Measurements from ENCODE around the gene MBD3L2B.
"Not testable (repeated sequence)": the region's sequence is repeated elsewhere in the genome, so short reads cannot be mapped to it uniquely, and the experiment has no call there.

Gene MBD3L2B

DNA sequence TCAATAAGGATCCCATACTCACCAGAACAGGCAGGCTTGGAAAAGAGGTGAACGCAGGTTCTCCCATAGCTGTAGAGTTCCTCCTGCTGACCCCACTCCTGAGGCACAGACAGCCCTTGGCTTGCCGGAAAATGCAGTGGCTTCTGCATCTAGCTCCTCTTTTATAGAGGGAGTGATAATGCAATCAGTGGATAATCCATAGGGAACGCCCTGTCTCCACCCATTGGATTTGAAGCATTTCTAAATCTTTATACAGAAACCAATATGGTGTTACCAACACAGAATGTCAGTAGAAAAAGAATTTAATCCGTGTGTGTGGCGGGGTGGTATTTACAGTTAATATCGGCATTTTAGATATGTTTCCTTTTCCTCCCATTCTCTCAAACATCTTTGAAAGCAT lies at the start of gene MBD3L2B:
TSS of gene MBD3L2B (minus strand) at position 101 of the 400 bp plus-strand sequence. CDS start at position 67, 34 bp downstream.
- not testable (repeated sequence) for DNase-seq (ENCODE audit: low spot score)

DNA sequence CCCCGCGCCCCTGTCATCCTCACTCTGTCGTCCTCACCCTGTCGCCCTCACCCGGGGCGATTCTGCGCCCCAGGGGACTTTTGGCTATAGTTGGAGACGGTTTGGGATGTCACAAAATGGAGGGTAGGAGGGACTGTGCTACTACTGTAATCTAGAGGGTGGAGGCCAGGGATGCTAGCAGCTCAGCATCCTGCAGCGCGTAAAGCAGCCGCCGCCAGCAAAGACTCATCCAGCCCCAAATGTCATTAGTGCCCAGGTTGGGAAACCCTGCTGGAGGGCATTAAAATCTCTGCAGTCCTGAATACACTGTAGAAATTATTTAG lies 48.6 kb upstream of the MBD3L2B start:
- DNase-seq (ENCODE audit: low spot score): no peak

DNA sequence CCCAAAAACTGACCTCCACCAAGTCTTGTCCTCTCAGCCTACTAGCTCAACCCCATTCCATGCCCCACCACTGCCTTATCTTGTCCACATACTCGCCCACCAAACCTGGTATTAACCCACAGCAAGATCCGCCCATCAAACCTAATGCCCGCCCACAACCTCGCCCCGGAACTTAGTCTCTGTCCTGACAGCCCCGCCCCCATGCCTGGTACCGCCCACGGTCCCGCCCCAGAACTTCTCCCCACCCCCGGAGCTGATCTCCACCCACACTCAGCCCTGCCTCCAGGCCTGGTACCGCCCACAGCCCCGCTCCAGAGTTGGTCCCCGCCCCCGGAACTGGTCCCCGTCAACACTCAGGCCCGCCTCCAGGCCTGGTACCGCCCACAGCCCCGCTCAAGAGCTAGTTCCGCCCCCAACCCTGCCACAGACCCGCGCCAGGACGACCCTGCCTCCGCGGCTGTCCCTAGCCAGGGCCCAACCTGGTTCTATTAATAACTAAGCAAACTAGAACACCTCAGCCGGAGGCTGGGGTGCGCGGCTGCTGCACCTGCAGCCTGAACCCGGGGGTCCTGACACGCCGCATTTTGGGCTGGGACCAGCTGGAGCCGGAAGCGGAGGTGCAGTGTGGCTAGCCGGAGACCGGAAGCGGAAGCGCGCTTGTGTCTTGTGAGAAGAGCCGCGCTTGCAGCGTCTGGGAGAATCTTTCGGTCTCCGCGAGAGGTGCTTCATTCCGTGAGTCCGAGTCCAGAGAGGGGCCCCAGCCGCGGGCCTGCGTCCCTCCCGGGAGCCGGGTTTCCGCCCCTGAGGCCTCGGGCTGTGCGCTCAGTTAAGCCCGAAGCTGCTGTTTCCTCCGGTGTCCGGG lies 48.0 kb upstream of the MBD3L2B start, which contains the start of gene ZNF557:
TSS of gene ZNF557 (plus strand) at position 662 of the 862 bp plus-strand sequence. CDS start 5,372 bp downstream, outside the sequence.
- DNase-seq (ENCODE audit: low spot score): peak; percentile 97

DNA sequence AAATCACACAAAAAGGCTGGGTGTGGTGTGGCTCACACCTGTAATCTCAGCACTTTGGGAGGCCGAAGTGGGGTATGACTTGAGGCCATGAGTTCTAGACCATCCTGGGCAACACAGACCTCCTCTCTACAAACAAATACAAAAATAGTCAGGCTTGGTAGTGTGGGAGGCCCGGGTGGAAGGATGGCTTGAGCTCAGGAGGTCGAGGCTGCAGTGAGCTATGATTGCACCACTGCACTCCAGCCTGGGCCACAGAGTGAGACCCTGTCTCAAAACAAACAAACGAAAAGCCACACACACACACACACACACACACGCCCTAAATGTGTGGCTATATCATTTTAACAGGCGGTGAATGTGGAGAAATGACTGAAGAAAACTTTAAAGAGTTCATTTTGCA lies 47.4 kb upstream of the MBD3L2B start:
- no peak for DNase-seq (ENCODE audit: low spot score)

DNA sequence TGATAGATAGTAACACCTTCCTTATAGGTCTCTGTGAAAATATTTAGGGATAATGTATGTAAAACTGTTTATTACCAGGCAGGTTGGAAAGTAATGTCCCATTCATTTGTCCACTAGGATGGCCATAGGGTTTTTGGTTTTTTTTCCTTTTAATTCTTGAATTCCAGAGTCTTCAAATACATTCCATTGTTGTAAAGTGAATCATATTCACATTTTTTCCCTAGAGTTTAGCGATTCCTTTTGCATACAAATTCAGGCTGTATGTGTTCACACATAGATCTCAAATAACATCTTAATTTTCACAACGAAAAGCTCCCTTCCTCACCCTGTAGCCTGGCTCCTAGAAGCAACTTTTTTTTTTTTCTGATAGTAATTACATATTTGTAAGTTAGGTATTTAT lies 46.5 kb upstream of the MBD3L2B start:
- DNase-seq (ENCODE audit: low spot score): no peak

DNA sequence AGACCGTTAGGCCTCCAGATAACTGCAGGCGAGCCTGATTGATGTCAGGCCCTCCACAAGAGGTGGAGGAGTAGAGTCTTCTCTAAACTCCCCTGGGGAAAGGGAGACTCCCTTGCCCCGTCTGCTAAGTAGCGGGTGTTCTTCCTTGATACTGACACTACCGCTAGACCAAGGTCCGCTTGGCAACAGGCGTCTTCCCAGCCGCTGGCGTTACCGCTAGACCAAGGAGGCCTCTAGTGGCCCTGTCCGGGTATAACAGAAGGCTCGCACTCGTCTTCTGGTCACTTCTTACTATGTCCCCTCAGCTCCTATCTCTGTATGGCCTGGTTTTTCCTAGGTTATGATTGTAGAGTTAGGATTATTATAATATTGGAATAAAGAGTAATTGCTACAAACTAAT lies 45.9 kb upstream of the MBD3L2B start:
- not testable (repeated sequence) for DNase-seq (ENCODE audit: low spot score)

DNA sequence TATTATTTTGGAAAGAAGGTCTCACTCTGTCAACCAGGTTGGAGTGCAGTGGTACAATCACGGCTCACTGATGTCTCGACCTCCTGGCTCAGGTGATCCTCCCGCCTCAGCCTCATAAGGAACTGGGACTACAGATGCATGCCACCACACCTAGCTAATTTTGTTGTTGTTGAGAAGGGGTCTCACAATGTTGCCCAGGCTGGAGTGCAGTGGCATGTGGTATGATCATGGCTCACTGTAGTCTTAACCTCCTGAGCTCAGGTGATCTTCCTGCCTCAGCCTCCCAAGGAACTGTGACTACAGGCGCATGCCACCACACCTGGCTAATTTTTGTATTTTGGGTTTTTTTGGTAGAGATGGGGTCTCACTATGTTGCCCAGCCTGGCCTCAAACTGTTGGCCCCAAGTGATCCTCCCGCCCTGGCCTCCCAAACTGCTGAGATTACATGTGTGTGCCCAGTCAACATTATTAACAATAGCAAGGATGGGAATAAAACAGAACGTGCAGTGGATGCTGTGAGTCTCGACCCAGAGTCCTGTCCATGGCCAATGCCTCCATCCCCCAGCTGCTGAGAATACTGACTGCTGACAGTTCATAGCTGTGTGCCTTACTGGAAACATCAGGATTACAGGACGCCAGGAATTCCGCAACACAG lies 42.7 kb upstream of the MBD3L2B start:
- no peak for DNase-seq (ENCODE audit: low spot score)

DNA sequence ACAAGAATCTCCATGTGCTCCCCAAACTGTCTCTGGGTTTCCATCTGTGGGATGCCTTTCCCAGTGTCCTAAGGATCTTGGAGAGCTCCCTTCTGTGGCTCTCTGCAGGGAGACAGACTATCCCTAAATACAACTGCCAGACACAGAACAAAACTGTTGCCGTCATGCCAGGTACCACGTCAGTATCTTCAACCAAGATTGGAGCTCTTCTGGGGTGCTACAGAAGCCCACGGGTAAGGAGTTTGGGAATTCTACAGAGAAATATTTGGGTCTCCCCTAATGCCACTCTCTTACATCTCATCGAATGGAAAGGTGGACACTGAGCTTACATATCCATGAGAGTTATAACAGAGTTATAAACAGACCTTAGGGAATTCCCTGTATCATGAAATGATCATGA lies 42.1 kb upstream of the MBD3L2B start:
- no peak for DNase-seq (ENCODE audit: low spot score)

DNA sequence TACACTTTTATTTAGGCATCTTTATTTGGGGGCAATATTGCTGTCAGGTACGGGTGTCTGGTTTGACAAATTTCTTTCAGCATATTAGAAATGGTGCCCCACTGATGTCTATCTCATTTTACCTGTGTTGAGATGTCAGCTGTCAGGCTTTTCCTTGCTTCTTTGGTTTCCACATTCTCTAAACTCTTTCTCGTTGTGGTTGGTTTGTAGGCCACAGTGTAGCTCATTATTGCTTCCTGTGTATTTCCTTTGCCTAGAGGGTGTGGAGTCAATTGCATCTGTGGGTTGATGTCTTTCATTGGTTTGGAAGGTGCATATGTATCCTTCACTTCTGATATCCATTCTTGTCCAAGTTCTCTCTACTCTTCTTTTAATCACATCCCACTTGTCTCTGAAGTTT lies 38.7 kb upstream of the MBD3L2B start:
- not testable (repeated sequence) for DNase-seq (ENCODE audit: low spot score)

DNA sequence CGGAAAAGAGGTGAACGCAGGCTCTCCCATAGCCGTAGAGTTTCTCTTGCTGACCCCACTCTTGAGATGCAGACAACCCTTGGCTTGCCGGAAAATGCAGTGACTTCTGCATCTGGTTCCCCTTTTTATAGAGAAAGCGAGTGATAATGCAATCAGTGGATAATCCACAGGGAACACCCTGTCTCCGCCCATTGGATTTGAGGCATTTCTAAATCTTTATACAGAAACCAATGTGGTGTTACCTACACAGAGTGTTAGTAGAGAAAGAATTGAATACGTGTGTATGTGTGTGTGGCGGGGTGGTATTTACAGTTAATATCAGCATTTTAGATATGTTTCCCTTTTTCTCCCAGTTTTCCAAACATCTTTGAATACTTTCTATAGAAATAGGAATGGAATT lies 37.3 kb upstream of the MBD3L2B start, which contains the start of gene MBD3L3:
TSS of gene MBD3L3 (minus strand) at position 101 of the 400 bp plus-strand sequence. CDS start at position 30, 71 bp downstream.
- DNase-seq (ENCODE audit: low spot score): not testable (repeated sequence)

DNA sequence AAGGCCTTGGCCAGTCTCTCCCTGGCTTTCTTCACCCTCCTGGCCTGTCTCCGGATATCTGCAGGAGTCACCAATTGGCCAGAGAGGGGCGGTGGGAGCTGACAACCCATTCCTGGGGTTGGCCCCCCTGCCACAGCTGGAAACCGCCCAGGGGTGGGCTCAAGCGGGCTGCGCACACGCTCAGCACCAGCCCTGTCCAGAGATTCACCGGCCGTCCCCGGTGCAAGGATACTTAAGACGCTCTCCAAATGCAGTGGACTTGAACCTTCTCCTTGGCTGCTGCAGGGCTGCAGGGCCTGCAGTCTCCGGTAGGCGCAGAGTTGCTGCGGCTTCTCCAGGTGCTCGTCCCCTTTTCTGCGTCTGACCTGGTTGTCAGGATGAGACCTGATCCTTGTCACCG lies 35.1 kb upstream of the MBD3L2B start:
- DNase-seq (ENCODE audit: low spot score): not testable (repeated sequence)

DNA sequence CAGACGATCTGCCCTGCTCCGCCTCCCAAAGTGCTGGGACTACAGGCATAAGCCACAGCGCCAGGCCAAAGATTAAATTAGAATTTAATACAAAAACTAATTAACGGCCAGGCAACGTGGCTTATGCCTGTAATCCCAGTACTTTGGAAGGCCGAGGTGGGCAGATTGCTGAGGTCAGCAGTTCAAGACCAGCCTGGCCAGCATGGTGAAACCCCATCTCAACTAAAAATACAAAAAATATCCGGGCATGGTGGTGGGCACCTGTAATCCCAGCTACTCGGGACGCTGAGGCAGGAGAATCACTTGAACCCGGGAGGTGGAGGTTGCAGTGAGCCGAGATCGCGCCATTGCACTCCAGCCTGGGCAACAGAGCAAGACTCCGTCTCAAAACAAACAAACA lies 34.4 kb upstream of the MBD3L2B start:
- not testable (repeated sequence) for DNase-seq (ENCODE audit: low spot score)

DNA sequence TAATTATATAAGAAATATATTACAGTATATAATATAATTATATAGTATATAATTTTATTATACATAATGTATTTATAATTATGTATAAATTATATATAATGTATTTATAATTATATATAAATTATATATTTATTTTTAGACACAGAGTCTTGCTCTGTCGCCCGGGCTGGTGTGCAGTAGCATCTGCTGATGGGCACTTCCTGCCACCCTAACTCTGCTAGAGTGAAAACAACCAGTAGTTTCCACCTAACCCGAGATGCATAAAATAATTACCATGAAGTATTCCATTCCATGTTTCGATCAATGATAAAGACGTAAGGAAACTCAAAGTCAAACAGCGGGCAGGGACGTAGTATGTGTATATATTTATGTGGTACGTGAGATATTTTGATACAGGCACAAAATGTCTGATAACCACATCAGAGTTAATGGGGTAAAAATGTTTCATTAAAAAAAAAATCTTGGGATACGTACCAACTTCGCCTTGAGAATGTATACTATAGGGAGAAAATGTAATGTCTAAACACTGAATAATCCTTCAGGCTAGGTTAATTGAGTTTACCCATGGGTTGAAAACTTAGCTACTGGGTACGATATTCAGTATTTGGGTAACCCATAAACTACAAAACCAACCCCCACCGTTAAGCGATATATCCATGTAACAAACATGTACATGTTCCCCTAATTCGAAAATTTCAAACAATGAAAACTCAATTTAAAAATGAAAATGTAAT lies 33.6 kb upstream of the MBD3L2B start:
- DNase-seq (ENCODE audit: low spot score): not testable (repeated sequence)

DNA sequence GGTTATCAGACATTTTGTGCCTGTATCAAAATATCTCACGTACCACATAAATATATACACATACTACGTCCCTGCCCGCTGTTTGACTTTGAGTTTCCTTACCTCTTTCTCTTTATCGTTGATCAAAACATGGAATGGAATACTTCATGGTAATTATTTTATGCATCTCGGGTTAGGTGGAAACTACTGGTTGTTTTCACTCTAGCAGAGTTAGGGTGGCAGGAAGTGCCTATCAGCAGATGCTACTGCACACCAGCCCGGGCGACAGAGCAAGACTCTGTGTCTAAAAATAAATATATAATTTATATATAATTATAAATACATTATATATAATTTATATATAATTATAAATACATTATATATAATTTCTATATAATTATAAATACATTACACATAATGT lies 31.7 kb upstream of the MBD3L2B start:
- DNase-seq (ENCODE audit: low spot score): not testable (repeated sequence)

DNA sequence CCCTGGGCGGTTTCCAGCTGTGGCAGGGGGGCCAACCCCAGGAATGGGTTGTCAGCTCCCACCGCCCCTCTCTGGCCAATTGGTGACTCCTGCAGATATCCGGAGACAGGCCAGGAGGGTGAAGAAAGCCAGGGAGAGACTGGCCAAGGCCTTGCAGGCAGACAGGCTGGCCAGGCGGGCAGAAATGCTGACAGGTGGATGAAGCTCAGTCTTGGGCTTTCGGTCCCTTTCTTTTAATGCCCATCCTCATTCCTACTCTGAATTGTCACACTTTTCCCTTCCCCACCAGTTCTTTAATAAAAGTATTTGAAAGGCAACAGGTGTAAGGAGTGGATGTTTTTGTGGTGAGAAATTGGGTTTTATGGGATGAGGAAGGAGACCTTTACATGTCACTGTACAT lies 30.2 kb upstream of the MBD3L2B start:
- not testable (repeated sequence) for DNase-seq (ENCODE audit: low spot score)

DNA sequence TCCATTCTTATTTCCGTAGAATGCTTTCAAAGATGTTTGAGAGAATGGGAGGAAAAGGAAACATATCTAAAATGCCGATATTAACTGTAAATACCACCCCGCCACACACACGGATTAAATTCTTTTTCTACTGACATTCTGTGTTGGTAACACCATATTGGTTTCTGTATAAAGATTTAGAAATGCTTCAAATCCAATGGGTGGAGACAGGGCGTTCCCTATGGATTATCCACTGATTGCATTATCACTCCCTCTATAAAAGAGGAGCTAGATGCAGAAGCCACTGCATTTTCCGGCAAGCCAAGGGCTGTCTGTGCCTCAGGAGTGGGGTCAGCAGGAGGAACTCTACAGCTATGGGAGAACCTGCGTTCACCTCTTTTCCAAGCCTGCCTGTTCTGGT lies 27.8 kb upstream of the MBD3L2B start, which contains the start of gene MBD3L2:
TSS of gene MBD3L2 (plus strand) at position 301 of the 400 bp plus-strand sequence. CDS start at position 354, 53 bp downstream.
- DNase-seq (ENCODE audit: low spot score): not testable (repeated sequence)

DNA sequence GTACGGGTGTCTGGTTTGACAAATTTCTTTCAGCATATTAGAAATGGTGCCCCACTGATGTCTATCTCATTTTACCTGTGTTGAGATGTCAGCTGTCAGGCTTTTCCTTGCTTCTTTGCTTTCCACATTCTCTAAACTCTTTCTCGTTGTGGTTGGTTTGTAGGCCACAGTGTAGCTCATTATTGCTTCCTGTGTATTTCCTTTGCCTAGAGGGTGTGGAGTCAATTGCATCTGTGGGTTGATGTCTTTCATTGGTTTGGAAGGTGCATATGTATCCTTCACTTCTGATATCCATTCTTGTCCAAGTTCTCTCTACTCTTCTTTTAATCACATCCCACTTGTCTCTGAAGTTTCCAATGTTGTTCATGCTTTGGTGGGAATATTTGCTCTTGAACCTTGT lies 20.3 kb upstream of the MBD3L2B start:
- DNase-seq (ENCODE audit: low spot score): not testable (repeated sequence)

DNA sequence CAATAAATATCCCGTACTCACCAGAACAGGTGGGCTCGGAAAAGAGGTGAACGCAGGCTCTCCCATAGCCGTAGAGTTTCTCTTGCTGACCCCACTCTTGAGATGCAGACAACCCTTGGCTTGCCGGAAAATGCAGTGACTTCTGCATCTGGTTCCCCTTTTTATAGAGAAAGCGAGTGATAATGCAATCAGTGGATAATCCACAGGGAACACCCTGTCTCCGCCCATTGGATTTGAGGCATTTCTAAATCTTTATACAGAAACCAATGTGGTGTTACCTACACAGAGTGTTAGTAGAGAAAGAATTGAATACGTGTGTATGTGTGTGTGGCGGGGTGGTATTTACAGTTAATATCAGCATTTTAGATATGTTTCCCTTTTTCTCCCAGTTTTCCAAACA lies 18.8 kb upstream of the MBD3L2B start, which contains the start of gene MBD3L4:
TSS of gene MBD3L4 (minus strand) at position 101 of the 400 bp plus-strand sequence. CDS start at position 66, 35 bp downstream.
- not testable (repeated sequence) for DNase-seq (ENCODE audit: low spot score)

DNA sequence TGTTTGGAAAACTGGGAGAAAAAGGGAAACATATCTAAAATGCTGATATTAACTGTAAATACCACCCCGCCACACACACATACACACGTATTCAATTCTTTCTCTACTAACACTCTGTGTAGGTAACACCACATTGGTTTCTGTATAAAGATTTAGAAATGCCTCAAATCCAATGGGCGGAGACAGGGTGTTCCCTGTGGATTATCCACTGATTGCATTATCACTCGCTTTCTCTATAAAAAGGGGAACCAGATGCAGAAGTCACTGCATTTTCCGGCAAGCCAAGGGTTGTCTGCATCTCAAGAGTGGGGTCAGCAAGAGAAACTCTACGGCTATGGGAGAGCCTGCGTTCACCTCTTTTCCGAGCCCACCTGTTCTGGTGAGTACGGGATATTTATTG lies 9.0 kb upstream of the MBD3L2B start, which contains the start of gene MBD3L5:
TSS of gene MBD3L5 (plus strand) at position 301 of the 400 bp plus-strand sequence. CDS start at position 335, 34 bp downstream.
- DNase-seq (ENCODE audit: low spot score): not testable (repeated sequence)

DNA sequence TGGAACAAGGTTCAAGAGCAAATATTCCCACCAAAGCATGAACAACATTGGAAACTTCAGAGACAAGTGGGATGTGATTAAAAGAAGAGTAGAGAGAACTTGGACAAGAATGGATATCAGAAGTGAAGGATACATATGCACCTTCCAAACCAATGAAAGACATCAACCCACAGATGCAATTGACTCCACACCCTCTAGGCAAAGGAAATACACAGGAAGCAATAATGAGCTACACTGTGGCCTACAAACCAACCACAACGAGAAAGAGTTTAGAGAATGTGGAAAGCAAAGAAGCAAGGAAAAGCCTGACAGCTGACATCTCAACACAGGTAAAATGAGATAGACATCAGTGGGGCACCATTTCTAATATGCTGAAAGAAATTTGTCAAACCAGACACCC lies 7.6 kb upstream of the MBD3L2B start:
- not testable (repeated sequence) for DNase-seq (ENCODE audit: low spot score)

DNA sequence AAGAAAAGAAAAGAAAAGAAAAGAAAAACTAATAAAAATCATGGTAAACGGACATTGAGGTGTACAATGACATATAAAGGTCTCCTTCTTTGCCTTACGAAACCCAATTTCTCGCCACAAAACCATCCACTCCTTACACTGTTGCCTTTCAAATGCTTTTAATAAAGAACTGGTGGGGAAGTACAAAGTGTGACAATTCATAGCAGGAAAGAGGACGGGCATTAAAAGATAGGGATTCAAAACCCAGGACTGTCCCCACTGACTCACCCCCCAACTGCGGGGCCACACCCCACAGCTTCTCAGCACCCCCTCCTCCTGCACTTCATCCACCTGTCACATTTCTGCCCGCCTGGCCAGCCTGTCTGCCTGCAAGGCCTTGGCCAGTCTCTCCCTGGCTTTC lies 2.4 kb downstream of the MBD3L2B start:
- DNase-seq (ENCODE audit: low spot score): no peak

DNA sequence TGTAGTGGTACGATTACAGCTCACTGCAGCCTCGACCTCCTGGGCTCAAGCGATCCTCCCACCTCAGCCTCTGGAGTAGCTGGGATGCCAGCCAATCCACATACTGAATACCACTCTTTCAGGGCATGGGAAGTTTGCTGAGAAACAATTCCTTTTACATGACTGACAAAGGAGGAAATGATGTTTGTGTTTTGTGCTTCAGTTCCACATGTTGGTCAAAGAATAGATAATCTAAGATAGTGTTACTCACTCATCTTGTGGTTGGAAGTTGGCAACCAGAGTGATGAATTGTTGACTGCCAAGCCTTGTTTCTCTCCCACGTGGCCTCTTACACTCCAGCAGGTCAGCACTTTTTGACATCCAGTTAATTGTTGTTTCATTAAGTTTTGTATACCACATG lies 7.6 kb downstream of the MBD3L2B start:
- DNase-seq (ENCODE audit: low spot score): no peak
